HG02588 (cell line): Measurements from ENCODE around the gene LATS1.
"Not testable (repeated sequence)": the region's sequence is repeated elsewhere in the genome, so short reads cannot be mapped to it uniquely, and the experiment has no call there.

ENCODE experiments used
- ATAC-seq: cut with Tn5 transposase; IDR thresholded peaks from one replicate; pipeline ENCODE4 v1.9.1; 2021; ENCODE audit warnings: mild to moderate bottlenecking, moderate library complexity; ENCODE audit not compliant: unreplicated experiment

The LATS1 gene

DNA sequence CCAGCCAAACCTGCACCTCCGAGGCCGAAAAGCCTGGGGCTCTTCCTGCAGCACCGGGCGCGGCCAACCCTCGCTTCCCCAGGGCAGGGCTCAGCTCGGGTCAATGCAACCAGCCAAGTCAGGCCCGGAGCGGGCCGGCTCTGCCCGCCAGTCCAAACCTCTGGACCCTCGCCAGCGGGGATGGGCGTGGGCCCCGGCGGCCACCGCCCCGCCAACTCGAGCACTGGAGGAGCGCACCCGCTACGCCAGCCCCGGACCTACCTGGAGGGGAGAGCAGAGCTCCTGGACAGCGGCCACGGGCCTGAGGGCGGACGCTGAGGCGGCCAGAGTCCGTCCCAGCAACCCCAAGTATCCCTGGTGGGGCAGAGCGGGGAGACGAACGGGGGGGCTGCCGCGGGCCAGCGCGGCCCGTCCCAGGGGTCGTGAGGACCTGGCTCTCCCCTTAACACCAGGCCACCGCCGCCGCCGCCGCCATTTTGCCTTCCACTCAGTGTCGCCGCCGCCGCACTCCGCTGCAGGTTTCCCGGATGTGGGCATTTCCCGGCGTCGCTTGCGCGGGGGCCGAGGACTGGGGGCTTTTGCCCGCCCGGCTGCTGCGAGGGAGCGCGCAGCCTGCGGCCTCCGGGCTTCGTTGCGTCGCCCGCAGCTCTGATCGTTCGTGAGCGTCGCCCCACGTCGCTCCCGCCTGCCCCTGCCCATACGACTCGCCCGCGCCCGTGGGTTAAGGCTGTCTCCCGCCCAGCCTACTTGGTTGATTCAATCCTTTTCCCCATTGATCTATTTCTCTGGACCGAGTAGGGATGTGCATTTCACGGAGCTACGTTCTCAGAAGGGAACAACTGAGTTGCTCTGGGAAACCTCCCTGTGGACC is at the start of gene LATS1:
TSS of gene LATS1 (minus strand) at position 514 of the 871 bp plus-strand sequence. CDS start 15,975 bp downstream, outside the sequence.
- ATAC-seq = peak; percentile 91

DNA sequence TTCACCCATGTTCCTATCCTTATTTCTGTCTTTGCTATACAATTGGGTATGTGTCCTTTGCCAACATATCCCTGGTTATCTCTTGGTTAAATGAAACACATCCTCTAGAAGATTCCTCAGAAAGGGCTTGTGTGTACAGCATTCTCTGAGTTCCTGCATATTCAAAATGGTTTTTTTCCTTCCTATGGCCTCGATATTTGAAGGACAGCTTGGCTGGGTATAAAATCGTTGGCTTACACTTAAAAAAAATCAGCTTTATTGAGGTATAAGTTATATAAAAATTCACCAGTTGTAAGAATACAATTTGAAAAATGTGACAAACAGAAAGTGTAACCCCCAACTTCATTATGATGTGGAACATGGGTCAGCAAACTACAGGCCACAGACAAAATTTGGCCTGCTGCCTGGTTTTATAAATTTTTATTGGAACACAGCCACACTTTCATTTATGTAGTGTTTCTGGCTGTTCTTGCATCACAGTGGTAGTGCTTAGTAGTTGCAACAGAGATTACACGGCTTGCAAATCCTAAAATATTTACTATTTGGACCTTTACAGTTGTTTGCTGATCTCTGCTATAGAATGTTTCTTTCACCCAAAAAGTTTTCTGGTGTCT is 48.4 kb upstream of the LATS1 start:
- ATAC-seq = no peak

DNA sequence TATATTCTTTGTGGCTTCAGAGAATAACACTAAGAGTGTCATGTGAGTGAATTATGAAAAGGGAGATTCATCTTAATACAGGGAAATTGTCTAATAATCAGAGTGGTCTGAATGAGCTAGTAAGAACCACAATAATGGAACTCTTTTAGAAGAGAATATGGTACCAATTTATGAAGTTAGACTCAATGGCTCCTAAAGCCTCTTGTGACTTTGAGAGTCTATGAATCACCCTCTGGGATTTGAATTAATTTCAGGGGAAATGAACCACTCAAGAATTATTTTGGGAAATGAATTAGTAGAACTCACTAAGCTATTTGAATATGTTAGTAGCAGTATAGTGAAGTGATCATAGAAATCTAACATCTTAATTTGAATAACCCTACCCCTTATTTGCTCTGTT is 46.0 kb upstream of the LATS1 start:
- no peak for ATAC-seq

DNA sequence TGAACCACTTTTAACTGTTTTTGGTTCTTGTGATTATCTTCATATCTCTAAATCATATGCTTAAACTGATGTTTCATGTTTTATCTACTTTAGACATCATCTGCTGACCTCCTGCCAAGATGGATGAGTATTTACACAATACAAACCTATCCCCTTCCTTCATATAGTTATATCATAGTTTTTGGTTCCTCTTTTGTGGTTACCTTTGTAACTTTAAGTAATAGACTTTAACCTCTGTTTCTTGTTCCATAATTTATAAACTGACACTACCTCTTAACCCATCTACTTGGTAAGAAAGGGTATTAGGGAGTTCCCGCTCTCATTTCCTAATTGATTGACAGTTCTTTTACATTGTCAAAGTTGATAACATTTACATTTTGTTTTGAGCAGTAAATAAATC is 43.5 kb upstream of the LATS1 start:
- peak; percentile 97 for ATAC-seq

DNA sequence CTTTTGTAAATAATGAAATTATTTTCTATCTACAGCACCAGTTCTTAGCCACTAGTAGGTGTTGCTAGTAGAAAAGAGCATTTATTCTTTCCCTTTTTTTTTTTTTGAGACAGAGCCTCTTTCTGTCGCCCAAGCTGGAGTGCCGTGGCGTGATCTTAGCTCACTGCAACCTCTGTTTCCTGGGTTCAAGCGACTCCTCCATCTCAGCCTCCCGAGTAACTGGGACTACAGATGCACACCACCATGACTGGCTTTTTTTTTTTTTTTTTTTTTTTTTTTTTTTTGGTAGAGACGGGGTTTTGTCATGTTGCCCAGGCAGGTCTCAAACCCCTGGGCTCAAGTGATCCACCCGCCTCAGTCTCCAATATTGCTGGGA is 38.3 kb upstream of the LATS1 start:
- no peak for ATAC-seq

DNA sequence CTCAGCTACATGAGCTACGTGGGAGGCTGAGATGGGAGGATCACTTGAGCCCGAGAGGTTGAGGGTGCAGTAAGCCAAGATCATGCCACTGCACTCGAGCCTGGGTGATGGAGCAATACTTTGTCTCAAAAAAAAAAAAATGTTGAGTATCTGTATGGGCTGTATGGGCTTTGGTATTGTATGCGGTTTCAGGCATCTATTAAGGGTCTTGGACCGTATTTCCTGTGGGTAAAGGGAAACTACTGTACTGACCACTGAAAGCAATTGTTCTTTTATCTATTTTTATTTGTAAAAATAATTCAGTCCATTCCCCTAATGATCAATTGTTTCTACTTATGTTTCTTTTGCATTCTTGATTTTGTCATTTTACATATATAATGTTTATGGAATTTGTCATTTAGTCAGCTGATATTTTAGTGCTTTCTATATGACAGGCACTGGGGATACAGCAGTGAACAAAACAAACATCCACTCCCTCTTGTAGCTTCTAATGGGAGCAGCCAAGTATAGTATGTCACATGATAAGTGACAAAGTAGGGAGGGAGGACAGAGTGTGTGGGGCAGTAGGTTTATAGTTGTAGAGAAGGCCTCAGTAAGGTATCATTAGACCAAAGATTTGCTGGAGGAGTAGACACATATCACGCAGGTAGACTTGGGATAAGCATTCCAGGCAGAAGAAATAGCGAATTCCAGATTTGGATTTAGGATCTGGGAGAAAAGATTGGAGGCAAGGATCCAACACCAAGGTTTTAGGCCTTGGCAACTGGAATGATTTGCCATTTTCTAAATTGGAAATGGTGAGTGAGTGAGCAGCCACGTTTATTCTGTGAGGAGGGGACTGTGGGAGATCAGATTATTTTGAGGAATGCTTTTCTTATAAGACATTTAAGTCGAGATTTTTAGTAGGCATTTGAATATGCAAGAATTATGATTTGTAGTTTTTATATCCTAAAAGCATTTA is 37.7 kb upstream of the LATS1 start:
- ATAC-seq = peak; percentile 59

DNA sequence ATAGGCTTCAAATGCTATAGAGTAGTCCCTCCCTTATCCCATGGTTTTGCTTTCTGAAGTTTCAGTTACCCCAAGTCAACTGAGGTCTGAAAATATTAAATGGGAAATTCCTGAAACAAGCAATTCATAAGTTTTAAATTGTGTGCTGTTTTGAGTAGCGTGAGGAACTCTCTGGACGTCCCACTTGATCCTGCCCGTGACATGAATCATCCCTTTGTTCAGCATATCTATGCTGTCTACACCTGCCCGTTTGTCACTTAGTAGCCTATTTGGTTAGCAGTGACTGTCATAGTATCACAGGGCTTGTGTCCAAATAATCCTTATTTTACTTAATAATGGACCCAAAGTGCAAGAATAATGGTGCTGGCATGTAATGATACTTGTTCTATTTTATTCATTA is 36.6 kb upstream of the LATS1 start:
- ATAC-seq = no peak

DNA sequence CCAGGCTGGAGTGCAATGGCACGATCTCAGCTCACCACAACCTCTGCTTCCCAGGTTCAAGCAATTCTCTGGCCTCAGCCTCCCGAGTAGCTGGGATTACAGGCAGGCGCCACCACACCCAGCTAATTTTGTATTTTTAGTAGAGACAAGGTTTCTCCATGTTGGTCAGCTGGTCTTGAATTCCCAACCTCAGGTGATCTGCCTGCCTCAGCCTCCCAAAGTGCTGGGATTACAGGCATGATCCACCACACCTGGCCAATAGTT is 35.4 kb upstream of the LATS1 start:
- not testable (repeated sequence) for ATAC-seq

DNA sequence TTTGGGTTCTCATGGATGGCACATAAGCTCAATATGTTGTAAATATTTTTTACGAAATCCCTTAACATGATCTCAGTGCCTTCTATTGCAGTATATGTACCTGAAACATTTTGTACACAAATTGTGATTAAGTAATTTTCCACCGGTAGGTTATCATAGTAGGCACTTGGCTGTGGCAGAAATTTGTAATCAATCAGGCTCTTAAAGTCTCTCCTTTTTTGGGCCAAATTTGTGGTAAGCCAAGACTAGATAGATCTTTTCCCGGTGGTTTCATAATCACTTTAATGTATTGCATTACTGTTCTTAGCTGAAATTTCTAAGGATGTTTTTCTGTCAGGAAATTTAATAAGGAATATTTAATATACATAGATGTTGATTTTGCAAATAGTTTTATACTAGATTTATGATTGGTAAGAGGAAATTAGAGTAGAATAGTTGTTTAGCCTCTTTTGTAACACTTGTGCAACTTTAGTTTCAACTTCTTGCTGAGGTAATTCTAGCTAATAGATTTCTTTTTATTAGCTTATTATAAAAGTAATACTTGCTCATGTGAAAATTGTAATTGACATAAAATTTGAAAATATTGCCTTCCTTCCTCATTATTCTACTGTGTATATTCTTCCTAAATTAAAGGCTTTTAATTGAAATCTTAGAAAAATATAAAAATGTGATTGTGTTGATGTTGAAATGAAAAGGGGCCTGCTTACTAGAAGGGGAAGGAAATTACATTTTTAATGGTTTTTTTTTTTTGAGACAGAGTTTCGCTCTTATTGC is 34.9 kb upstream of the LATS1 start:
- ATAC-seq = no peak

DNA sequence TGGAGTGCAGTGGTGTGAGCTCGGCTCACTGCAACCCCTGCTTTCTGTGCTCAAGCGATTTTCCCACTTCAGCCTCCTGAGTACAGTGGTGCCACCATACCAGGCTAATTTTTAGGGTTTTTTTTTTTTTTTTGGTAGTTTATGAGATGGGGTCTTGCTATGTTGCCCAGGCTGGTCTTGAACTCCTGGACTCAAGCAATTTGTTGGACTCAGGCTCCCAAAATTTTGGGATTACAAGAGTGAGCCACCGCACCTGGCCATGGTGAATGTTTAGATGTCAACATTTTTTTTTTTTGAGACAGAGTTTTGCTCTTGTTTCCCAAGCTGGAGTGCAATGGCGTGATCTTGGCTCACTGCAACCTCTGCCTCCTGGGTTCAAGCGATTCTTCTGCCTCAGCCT is 34.0 kb upstream of the LATS1 start:
- not testable (repeated sequence) for ATAC-seq

DNA sequence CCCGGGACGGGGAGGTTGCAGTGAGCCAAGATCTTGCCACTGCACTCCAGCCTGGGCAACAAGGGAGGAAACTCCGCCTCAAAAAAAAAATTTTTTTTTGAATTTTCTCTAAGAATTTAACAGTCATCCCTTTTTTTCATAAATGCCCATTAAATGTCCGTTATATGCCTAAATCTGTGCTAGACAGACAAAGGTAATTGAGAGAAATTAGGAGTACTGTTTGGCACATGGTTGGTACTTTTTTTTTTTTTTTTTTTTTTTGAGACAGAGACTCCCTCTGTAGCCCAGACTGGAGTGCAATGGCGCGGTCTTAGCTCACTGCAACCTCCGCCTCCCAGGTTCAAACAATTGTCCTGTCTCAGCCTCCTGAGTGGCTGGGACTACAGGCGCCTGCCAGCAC is 33.3 kb upstream of the LATS1 start:
- no peak for ATAC-seq

DNA sequence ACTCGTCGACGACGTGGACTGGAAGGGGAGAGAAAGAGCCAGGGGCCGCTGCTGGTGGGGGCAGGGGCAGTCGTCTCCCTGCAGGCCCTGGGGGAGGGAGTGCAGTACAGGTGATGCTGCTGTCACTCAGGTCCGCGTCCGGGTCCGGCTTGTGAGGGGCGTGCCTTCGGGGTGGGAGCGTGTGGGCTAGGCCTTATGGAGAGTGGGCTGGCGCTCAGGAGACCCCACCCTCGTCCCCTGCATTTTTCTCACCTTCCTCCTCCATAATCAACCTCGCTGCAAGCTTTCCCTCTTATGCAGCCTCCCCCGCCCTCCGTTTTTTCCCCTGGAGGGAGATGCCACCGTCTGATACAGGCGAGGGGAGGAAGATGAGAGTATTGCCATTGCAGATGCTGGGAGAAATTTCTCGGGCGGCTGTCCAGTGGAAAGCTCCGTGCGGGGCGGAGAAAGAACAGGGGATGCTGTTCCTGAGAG is 32.3 kb upstream of the LATS1 start:
- peak; percentile 33 for ATAC-seq

DNA sequence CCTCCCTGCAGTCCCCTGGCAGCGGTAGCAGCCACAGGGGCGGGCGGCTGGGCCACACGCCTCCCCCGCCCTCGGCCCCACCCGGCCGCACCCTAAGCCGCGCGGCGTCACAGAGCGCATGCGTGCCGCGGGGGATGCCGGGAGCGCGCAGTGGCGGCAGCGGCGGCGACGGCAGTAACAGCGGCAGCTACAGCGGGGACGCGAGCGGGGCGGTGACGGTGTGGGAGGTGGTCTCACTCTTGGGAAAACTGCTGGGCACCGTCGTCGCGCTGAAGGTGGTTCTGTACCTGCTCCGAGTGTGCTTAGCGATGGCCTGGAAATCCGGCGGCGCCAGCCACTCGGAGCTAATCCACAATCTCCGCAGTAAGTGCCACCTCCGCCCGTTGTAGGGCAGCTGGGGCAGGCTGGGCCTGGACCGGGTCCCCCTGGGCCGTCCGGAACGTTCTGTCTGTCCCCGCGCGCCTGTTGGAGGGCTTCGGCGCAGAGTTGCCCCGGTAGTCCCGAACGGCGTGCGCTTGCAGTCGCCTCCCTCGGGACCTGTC is 31.8 kb upstream of the LATS1 start, which contains the start of gene PCMT1:
TSS of gene PCMT1 (plus strand) at position 148 of the 542 bp plus-strand sequence. CDS start at position 309, 161 bp downstream.
- ATAC-seq = peak; percentile 88

DNA sequence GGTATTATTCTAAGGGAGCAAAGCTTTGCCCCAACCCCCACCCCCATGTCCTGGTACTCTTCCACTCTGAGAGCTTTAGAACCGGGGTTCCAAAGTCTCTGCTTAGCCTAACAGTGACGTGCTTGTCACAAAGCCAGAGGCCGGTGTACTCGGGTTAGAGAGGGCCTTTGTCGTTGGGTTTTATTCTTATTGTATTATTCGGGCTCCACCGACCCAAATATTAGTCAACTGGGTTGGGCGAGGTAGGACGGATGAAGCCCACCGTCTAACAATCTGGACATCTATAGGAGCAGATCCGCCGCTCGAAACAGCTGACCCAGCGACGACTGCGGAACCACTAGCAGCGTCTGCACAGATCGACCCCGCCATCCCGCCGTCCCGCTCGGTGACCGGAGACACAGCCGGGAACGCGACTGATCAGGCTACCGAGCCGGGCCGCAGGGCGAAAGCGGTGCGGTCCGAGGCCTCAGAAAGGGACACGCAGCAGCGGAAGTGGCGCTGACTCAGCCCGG is 31.2 kb upstream of the LATS1 start:
- not testable (repeated sequence) for ATAC-seq

DNA sequence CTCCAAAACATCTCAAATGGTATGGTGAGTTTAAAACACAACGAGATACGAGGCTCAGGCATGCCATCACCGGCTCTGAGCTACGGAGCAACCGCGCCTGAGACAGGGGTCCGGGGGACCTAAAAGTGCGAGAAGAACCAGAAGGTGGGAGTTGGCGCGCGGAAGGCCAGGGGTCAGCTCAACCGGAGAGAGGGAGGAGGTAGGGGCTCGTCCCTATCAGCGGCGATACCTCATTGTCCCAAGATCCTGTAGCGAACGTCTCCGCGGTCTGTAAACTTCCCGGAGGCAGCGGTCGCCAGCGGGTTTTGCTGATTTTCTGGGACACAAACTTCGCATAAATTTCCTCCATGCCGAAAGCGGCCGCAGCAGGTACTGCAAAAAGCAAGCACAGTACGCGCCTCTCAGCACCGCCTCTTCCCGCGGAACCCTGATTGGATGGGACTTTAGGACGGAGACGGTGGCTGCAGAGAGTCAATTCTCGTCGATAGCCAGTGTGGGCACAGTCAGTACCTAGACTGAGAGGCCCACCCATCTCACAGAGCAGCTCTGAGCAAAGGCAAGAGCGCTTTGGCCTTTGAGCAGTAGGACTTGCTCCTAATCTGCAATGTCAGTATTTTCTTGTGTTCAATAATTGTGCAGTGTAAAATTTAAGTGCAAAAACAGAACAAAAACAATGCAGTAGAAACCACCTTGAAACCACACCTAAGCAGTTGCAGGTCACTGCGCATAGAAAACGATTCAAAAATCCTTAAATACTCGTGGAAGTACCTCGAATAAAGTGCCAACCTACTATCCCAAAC is 28.4 kb upstream of the LATS1 start, which contains the start of gene NUP43:
TSS of gene NUP43 (minus strand) at position 383 of the 800 bp plus-strand sequence. CDS start at position 349, 34 bp downstream.
- peak; percentile 44 for ATAC-seq

DNA sequence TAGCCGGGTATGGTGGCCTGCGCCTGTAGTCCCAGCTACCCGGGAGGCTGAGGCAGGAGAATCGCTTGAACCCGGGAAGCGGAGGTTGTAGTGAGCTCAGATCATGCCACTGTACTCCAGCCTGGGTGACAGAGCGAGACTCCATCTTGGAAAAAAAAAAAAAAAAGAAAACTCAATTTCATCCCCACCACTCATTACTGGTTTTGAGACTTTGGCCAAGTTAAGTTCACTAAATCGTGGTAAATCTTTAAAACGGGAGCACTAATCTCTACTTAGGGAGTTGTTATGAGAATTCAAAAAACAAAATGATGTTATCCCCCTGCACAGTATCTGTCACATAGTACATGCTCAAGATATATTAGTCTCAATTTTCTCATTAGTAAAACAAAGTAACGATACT is 27.4 kb upstream of the LATS1 start:
- ATAC-seq = not testable (repeated sequence)

DNA sequence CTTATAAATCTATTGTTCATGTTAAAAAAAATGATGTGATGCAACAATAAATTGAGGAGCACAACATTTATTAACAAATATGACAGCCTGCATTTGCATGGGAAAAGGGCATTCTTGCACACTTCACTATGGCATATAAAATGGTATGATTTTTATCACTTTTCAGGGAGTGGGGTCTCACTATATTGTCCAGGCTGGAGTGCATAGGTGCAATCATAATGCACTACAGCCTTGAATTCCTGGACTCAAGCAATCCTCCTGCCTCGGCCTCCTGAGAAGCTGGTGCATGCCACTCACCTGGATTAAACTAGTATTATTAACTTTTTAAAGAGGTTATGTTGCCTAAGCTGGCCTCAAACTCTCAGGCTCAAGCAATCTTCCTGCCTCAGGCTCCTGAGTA is 17.0 kb upstream of the LATS1 start:
- no peak for ATAC-seq

DNA sequence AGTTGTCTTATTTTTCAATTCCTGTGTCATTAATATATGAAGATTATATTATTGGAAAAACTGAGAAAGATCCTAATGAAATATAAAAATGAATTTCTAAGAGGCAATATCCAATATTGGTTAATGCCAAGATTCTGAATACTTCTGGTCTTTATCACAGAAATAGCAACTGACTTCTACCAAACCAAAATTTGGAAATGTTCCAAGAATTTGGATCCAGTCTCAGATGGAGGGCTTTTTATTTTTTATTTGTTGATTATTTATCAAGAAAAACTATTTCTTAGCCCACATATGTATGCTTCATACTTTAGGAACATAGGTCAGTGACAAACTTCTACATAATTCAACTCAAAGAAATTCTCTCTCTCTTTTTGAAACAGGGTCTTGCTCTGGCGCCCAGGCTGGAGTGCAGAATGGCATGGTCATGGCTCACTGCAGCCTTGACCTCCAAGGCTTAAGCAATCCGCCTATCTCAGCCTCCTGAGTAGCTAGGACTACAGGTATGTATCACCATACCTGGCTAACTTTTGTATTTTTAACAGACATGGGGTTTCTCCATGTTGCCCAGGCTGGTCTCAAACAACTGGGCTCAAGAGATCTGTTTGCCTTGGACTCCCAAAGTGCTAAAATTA is 15.3 kb upstream of the LATS1 start:
- ATAC-seq = no peak

DNA sequence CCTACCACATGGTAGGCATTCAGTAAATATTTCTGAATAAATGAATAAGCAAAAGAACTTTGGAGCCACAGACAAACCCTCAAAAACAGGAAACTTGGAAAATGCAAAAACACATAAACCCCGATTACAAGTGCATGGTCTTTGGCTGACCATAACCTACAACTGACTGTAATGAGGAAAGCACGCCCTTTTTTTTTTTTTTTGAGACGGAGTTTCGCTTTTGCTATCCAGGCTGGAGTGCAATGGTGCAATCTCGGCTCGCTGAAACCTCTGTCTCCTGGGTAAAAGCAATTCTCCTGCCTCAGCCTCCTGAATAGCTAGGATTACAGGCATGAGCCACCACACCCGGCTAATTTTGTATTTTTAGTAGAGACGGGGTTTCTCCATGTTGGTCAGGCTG is 11.9 kb upstream of the LATS1 start:
- ATAC-seq = no peak
